Colonic mucosa (tissue), 4 donors: ENCODE measurements around the gene FLYWCH2. TPM values are rescaled to one million over a fixed set of nuclear protein-coding genes. Genes with fewer than 3 reads are reported as not detected.

Experiments used
- DNase-seq: peaks from one replicate; pipeline ENCODE4 v3.0.0-alpha.2; 2020
- H3K27ac ChIP-seq: fragments of 200-600 bp; one replicate; pipeline ENCODE4 v1.8.0; 2021
- H3K27me3 ChIP-seq: fragments of 200-600 bp; one replicate; pipeline ENCODE4 v1.8.0; 2021
- H3K36me3 ChIP-seq: fragments of 200-600 bp; one replicate; pipeline ENCODE4 v1.8.0; 2021
- H3K4me1 ChIP-seq: fragments of 200-600 bp; one replicate; pipeline ENCODE4 v1.8.0; 2021; ENCODE audit warnings: mild to moderate bottlenecking
- H3K4me3 ChIP-seq: fragments of 200-600 bp; one replicate; pipeline ENCODE4 v1.8.0; 2021
- H3K9ac ChIP-seq, 2 donors: one replicate each; pipeline ENCODE4 v1.7.0; 2013; ENCODE audit warnings: control low read depth in 2 of 2, low read depth in 2 of 2, low read length in 2 of 2
- H3K9me3 ChIP-seq: fragments of 200-600 bp; one replicate; pipeline ENCODE4 v1.8.0; 2021
- intact Hi-C: fragments of 100-400 bp; cut with DNase I; formaldehyde crosslinking; loops from one replicate; pipeline ENCODE4 v1.14.1; 2022
- total RNA-seq, 2 donors: library from RNA; stranded (reverse); fragmentation: NEBNext Ultra II Directional in 1 of 2; extraction: Animal tissue kit (Norgen Biotek cat#: 25700) in 1 of 2; gene quantifications; one replicate each; pipeline ENCODE4 v1.2.1, GENCODE V29; 2021
- TF ChIP-seq, protein P1 (sequence below): fragments of 200-600 bp; IDR thresholded peaks from one replicate; pipeline ENCODE4 v1.8.0; 2022; ENCODE audit warnings: antibody characterized with exemption, mild to moderate bottlenecking
- donor health status: healthy.
- donor health status: DM: no; HTN: no; CAD: no.
- donor health status: DM: no; HTN: no; CAD: no.

Gene FLYWCH2
- total RNA-seq, 2 donors from 2014 or later = 16.2 to 24.8 TPM

DNA sequence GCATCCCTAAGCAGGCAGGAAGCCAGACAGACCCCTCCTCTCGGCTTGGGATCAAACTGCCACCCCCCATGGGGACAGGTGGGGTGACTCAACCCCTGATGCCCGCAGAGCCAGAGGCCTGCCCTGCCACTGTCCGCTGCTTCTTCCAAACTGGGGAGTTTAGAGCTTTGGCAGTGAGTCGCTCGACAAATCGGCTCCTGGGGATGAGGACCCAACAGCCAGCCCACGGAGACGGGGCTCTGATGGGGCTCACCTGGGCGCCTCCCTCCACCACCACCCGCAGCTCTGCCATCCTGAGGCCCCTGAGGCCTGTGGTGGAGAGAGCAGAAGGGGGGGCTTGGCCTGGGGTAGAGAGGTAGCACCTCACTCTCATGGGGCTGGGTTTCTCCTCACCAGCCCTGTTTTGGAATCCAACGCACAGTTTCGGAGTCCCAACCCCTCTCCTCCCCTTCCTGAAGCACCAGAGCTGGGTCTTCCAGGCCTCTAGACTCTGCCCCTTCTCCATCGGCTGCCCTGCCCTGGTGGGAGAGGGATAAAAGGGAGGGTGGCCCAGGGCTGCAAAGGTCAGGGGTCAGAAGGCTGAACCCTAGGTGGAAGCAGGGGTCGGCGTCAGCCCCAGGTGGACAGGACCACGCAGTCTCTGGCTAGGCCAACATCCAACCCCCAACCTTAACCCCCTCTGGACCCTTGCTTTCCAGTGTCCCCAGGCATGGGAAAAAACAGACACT, 30.8 kb upstream of the FLYWCH2 start:
- Histone ChIP-seq H3K9me3 (no peaks in the 10 kb centered on the region), H3K4me3 (no peak overlapping the region), H3K27me3 (peaks cover 4% of the 10 kb centered on the region), H3K4me1 (no peaks in the 10 kb centered on the region), H3K27ac (no peak overlapping the region), H3K9ac (no peak overlapping the region), H3K36me3 (no peaks in the 10 kb centered on the region)
- intact Hi-C loops = no loop called here
- TF ChIP-seq, protein P1, sequence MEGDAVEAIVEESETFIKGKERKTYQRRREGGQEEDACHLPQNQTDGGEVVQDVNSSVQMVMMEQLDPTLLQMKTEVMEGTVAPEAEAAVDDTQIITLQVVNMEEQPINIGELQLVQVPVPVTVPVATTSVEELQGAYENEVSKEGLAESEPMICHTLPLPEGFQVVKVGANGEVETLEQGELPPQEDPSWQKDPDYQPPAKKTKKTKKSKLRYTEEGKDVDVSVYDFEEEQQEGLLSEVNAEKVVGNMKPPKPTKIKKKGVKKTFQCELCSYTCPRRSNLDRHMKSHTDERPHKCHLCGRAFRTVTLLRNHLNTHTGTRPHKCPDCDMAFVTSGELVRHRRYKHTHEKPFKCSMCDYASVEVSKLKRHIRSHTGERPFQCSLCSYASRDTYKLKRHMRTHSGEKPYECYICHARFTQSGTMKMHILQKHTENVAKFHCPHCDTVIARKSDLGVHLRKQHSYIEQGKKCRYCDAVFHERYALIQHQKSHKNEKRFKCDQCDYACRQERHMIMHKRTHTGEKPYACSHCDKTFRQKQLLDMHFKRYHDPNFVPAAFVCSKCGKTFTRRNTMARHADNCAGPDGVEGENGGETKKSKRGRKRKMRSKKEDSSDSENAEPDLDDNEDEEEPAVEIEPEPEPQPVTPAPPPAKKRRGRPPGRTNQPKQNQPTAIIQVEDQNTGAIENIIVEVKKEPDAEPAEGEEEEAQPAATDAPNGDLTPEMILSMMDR = no peak
- DNase-seq = no peak

GRCh38 chr16:2852731-2853507, 30.1 kb upstream of the FLYWCH2 start:
- Histone ChIP-seq H3K9ac (no peak overlapping the region), H3K27ac (no peak overlapping the region), H3K9me3 (no peaks in the 10 kb centered on the region), H3K36me3 (no peaks in the 10 kb centered on the region), H3K27me3 (peaks cover 4% of the 10 kb centered on the region), H3K4me3 (no peak overlapping the region), H3K4me1 (no peaks in the 10 kb centered on the region)
- TF ChIP-seq, protein P1 = no peak
- no peak for DNase-seq
- intact Hi-C loops = no loop called here

DNA sequence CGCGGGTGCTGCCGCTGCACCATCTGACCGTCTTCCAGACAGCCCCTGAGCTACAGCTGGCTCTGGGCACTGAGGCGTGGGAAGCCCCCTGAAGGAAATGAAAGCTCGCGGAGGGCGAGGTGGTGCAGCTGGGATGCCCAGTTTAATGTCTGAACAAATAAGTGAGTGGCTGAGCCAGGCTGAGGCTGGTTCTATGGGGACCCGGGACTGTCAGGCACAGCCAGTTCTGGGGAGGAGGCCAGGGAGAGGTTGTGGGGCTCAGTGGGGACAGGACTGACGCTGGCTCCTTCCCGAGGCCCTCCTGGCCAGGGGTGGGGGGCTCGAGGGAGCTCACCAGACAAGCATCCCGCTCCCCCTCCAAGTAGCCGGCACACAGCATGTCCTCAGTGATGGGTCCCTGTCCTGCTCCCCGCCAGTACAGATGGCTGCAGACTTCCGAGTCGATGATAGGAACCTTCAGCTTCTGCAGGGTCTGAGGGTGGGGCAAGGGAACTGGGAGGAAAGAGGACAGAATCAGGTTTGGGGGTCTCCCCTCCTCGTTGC, 29.4 kb upstream of the FLYWCH2 start:
- TF ChIP-seq, protein P1 = no peak
- no peak for DNase-seq

DNA sequence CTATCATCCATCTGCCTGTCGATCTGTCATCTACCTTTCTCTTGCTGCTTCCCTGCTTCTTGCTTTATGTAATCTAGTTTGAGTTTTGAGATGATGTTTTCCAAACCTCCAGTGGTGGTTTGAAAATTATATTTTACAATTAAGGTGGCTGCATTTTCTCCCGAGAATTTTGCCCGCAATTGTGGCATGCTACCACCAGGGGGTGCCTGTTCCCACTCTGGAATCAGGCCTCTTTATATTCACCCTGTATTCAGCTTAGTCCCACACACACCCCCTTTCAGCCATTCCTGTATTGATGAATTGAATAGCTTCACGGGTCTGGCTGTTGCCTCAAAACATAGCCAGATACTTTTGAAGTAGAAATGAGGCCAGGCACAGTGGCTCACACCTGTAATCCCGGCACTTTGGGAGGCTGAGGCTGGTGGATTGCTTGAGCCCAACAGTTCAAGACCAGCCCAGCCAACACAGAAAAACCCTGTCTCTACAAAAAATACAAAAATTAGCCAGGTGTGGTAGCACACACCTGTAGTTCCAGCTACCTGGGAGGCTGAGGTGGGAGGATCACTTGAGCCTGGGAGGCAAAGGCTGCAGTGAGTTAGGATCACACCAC, 28.2 kb upstream of the FLYWCH2 start:
- H3K4me1 ChIP-seq = no peaks in the 10 kb centered on the region
- H3K4me3 ChIP-seq = no peak overlapping the region
- peak overlapping the region; percentile 63 for H3K27ac ChIP-seq
- peaks cover 9% of the 10 kb centered on the region for H3K27me3 ChIP-seq
- no peaks in the 10 kb centered on the region for H3K36me3 ChIP-seq
- TF ChIP-seq, protein P1 = peak; percentile 31
- no peaks in the 10 kb centered on the region for H3K9me3 ChIP-seq
- no peak for DNase-seq
- intact Hi-C loops = no loop called here
- no peak overlapping the region for H3K9ac ChIP-seq

More for the DNA sequence above, 29.4 kb upstream of the FLYWCH2 start:
- Histone ChIP-seq H3K36me3 (no peaks in the 10 kb centered on the region), H3K27ac (no peak overlapping the region), H3K4me3 (no peak overlapping the region), H3K27me3 (peaks cover 6% of the 10 kb centered on the region), H3K9ac (no peak overlapping the region), H3K4me1 (no peaks in the 10 kb centered on the region), H3K9me3 (no peaks in the 10 kb centered on the region)
- intact Hi-C loops = no loop called here

DNA sequence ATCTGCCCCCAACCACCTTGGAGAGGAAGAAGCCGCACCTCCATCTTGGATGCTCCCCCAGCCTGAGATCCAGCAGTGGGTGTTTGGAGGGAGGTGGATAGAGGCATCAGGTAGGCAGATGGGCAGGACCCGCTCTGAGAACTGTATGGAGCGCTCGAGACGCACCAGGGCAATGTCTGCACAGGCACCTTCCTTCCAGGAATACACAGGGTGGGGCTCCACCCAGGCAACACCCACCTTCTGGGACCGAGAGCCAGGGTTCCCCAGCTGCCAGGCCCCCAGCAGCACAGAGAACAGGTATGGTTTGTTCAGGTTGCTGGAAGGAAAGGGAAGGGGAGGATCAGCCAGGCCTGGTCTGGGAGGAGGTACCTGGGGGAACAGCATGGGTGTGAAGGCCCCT, 27.5 kb upstream of the FLYWCH2 start:
- no peaks in the 10 kb centered on the region for H3K4me1 ChIP-seq
- no peak for DNase-seq
- no peak overlapping the region for H3K9ac ChIP-seq
- H3K27me3 ChIP-seq = peaks cover 9% of the 10 kb centered on the region
- TF ChIP-seq, protein P1 = no peak
- H3K4me3 ChIP-seq = no peak overlapping the region
- peak overlapping the region; percentile 63 for H3K27ac ChIP-seq
- intact Hi-C loops = no loop called here
- H3K36me3 ChIP-seq = no peaks in the 10 kb centered on the region
- no peaks in the 10 kb centered on the region for H3K9me3 ChIP-seq
